GM18520 (cell line): ENCODE measurements around the gene FAM89A.
"Not testable (repeated sequence)": the region's sequence is repeated elsewhere in the genome, so short reads cannot be mapped to it uniquely, and the experiment has no call there.

Experiments
- ATAC-seq: cut with Tn5 transposase; IDR thresholded peaks from one replicate; pipeline ENCODE4 v1.9.1; 2021; ENCODE audit not compliant: unreplicated experiment

The FAM89A gene

GRCh38 chr1:231037585-231038517 is 2.2 kb downstream of the FAM89A start:
- no peak for ATAC-seq

GRCh38 chr1:231036416-231036815 is 3.6 kb downstream of the FAM89A start:
- ATAC-seq: no peak

GRCh38 chr1:231035799-231036198 is 4.3 kb downstream of the FAM89A start:
- no peak for ATAC-seq

GRCh38 chr1:231032963-231033362 is 7.1 kb downstream of the FAM89A start:
- no peak for ATAC-seq

- no peak for ATAC-seq
Observed at GRCh38 chr1:231029841-231030240, 10.2 kb downstream of the FAM89A start.

GRCh38 chr1:231029247-231029646 is 10.8 kb downstream of the FAM89A start:
- ATAC-seq: not testable (repeated sequence)

GRCh38 chr1:231028682-231029081 is 11.4 kb downstream of the FAM89A start:
- no peak for ATAC-seq

GRCh38 chr1:231027971-231028370 is 12.1 kb downstream of the FAM89A start:
- no peak for ATAC-seq

- no peak for ATAC-seq
Observed at GRCh38 chr1:231027136-231027925, 12.7 kb downstream of the FAM89A start.

- ATAC-seq: no peak
Observed at GRCh38 chr1:231026576-231026975, 13.5 kb downstream of the FAM89A start.

GRCh38 chr1:231023150-231023549 is 16.9 kb downstream of the FAM89A start:
- ATAC-seq: no peak

GRCh38 chr1:231022543-231022942 is 17.5 kb downstream of the FAM89A start:
- not testable (repeated sequence) for ATAC-seq

GRCh38 chr1:231021540-231022031 is 18.5 kb downstream of the FAM89A start:
- ATAC-seq: no peak

GRCh38 chr1:231020816-231021215 is 19.2 kb downstream of the FAM89A start:
- no peak for ATAC-seq

- ATAC-seq: no peak
Observed at GRCh38 chr1:231020139-231020601, 19.9 kb downstream of the FAM89A start.

GRCh38 chr1:231019711-231020110 is 20.3 kb downstream of the FAM89A start:
- no peak for ATAC-seq

GRCh38 chr1:231016966-231017365 is 23.1 kb downstream of the FAM89A start:
- ATAC-seq: no peak

- ATAC-seq: no peak
Observed at GRCh38 chr1:231016234-231016633, 23.8 kb downstream of the FAM89A start.

GRCh38 chr1:231013391-231014015 is 26.6 kb downstream of the FAM89A start:
- ATAC-seq: no peak

GRCh38 chr1:231011963-231012362 is 28.1 kb downstream of the FAM89A start:
- no peak for ATAC-seq

- ATAC-seq: no peak
Observed at GRCh38 chr1:231011360-231011759, 28.7 kb downstream of the FAM89A start.
